Kidney tubule cell (primary cell): Measurements from ENCODE around the gene MPP7.
A peak's percentile ranks its signal among the peaks of the same experiment; 100 is the strongest.

Experiments used
- DNase-seq: peaks from one replicate; pipeline ENCODE4 v3.0.0-alpha.2; 2018; ENCODE audit warnings: low spot score

MPP7 gene

DNA sequence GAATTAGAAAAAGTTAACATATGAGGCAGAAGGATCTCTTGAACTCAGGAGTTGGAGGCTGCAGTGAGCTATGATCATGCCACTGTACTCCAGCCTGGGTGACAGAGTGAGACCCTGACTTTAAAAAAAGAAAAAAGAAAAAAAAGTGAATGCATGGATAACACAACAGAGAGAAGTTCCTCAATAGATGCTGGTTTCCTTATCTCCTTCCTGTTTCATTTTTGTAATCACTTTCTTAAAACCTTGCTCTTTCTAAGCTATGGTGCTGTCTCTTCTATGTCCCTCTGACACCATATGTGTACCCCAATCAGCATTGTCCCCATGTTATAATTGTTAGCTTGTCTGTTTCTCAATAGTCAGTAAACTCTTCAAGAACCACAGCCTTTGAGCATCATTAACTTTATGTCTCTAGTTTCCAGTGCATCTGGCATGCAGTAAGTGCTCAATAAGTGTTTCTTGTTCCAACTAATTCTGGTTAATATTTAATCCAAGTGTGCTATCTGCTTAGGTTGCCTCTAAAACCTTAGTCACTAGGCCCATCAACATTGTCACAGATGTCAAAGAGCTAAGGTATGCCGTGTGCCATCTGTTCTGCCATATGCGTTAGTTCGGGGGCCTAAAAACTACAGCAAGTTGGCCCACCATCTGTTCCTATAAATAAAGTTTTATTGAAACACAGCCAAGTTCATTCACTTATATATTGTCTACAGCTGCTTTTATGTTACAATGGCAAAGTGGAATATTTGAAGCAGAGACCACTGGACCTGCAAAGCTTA, 36.2 kb downstream of the MPP7 start:
- no peak for DNase-seq

GRCh38 chr10:28263136-28263857, 39.6 kb downstream of the MPP7 start:
- DNase-seq = peak; percentile 57

GRCh38 chr10:28256776-28257175, 46.1 kb downstream of the MPP7 start:
- DNase-seq = peak; percentile 58

GRCh38 chr10:28254290-28254985, 48.4 kb downstream of the MPP7 start:
- DNase-seq = peak; percentile 32

- DNase-seq = no peak
These were observed 49.6 kb downstream of the MPP7 start for GRCh38 chr10:28253169-28253785.
